NCI-H774 (cell line): ENCODE data around the gene MAGI3.

Experiments used
- DNase-seq: peaks from one replicate; lab custom pipeline; 2025; lab: John Stamatoyannopoulos, UW

The MAGI3 gene

DNA sequence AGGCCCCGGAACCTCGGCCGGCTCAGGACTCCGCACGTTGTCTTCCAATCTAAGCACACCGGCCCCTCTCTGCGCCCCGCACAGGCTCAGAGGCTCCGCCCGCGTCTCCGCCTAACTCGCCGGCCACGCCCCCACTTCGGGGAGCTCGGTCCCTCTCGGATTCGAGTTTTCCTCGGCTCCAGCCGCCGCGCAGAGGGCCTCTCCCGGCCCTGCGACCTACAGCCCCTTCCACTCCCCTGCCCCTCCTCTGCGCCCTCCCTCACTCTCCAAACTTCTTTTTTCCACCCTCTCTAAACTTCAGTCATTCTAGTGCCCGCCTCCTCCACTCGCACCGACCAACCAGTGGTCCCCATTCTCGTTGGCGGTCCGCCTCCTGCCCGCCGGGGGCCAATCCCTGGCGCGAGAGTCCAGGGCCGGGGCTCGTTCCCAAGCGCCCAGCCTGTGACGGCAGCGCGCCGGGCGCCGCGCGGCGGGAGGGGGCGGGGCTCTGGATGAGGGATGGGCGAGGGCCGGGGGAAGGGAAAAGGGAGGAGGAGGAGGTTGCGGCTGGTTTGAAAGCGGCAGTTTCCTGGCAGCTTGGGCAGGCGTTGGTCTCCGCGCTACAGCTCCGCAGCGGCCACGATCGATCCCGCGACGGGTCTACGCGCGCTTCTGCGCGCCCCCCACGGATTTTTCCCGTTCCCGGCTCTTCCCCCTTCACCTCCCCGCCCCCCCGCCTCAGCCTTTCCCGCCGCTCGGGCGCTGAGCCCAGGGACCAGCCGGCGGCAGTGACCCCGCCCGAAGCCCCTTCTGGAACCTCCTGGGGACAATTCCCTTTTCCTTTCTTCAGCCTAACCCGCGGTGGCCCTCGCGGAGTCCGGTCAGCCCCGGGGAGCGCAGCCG, at the start of gene MAGI3:
TSS of gene MAGI3 (plus strand) at position 563 of the 882 bp plus-strand sequence. CDS start 519 bp downstream, outside the sequence.
- peak; percentile 97 for DNase-seq

DNA sequence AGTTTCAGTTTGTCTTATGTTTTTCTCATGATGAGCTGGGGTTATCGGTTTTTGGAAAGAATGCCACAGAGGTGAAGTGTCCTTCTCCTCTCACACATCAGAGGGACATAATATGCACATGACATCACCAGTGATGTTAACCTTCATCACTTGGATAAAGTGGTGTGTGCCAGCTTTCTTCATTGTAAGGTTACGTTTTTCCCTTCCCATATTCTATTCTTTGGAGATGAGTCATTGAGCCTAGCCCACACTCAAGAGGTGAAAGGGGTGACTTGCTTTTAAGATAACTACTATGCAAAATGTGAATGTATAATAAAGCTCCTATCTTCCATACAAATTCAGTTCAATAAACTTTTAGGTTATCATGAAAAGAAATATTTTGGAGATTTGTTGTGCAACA, 36.7 kb upstream of the MAGI3 start:
- no peak for DNase-seq

DNA sequence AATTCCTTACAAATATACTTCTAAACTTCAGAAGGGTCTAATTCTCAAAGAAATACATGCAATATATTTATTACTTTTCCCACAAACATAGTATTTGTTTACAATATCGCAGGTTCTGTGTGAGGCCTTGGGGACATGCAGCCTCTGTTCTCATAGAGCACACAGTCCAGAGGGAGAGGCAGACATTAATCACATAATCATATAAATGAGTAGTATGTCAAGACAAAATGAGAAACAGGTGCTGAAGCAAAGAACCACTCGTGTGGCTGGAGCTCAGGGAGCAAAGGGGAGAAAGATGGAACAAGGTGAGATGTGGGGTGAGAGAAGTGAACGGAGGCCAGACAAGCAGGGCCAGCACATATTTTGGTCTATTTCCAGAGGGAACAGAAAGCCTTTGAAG, 26.4 kb upstream of the MAGI3 start:
- DNase-seq, result no peak

GRCh38 chr1:113369040-113369439, 21.3 kb upstream of the MAGI3 start:
- DNase-seq, result no peak

DNA sequence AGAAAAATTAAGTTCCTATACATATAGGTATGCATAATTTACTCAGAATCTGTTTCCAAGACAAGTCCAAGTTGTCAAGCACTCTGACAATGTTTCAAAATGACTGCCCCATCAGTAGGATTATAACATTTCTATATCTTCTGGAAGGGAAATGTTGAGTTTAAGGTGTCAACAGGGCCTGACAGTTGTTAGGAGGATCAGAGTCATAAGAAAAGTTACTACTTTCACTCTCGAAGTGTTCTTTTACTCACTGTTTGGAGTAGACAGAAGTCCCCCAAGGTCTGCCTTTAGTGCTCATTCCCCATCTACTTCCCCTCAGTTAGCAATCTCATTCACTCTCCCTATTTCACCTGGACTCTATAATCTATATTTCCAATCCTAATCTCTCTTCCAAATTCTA, 20.6 kb upstream of the MAGI3 start:
- no peak for DNase-seq

DNA sequence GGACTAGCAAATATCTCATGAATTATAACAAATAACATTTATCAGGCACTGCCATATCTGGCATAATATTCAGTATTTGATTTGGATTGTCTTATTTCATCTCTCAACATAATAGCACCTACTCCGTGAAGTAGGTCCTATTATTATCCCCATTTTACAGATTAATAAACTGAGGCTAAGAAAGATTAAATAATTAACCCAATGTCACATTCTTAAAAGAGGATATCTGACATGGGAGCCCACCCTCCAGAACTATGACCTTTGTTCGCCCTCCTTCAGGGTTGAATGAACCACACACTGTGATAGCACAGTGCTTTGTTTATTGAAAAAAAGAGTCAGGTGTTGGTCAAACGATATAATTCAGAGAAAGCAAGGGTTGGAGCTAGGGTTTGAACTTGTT, 19.4 kb upstream of the MAGI3 start:
- DNase-seq, result no peak

DNA sequence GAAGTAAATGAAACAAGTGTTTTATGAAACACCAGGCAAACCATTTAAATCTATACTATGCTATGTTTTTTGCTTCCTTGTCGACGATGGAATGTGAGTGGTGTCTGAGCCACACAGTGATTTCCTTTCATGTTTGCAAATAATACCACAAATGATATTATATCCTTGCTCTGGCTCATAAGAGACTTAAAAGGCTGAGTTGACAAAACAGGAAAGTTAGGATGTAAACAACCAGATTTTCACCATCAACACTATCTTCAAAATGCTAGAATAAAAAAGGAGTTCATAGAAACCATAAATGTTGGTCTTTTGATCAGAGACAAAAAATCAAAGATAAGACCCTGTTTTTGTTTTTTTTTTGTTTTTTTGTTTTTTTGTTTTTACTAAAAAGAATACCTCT, 17.8 kb upstream of the MAGI3 start:
- DNase-seq, result no peak

- DNase-seq, result no peak
Observed at GRCh38 chr1:113373644-113374043, 16.7 kb upstream of the MAGI3 start.

DNA sequence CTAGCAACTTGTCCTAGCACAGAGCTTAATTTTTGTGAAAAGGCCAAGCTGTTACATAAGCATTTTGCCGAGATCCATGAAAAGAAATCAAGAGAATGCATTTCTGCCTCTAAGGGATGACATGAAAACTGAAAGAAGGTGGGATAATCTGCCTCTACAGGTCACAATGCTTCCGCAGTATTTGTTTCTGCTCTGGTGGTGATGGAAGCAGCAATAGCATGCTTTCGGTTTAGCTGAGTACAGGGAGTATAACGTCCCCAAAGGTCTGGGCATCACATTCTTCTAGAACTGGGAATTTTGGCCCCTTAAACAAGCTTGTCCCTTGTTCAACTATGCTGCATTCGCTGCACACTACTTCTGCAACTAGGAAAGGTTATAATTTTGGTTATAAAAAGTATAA, 14.4 kb upstream of the MAGI3 start:
- DNase-seq, result no peak

DNA sequence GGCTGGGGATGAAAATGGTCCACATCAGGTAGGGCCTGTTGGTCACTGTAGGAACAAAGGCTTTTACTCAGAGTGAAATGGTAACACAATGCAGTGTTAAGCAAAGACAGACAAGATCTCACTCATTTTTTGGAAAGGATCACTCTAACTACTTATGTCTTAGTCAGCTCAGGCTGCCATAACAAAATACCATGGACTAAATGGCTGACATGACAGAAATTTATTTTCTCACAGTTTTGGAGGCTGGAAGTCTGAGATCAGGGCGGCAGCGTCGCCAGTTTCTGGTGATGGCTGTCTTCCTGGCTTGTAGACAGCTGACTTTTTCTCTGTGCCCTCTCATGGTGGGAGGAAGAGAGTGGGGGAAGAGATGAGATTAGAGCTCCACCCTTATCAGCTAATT, 10.2 kb upstream of the MAGI3 start:
- DNase-seq, result no peak

GRCh38 chr1:113388017-113388620, 2.2 kb upstream of the MAGI3 start:
- DNase-seq, result no peak

GRCh38 chr1:113388621-113389358, 1.5 kb upstream of the MAGI3 start:
- DNase-seq, result no peak

DNA sequence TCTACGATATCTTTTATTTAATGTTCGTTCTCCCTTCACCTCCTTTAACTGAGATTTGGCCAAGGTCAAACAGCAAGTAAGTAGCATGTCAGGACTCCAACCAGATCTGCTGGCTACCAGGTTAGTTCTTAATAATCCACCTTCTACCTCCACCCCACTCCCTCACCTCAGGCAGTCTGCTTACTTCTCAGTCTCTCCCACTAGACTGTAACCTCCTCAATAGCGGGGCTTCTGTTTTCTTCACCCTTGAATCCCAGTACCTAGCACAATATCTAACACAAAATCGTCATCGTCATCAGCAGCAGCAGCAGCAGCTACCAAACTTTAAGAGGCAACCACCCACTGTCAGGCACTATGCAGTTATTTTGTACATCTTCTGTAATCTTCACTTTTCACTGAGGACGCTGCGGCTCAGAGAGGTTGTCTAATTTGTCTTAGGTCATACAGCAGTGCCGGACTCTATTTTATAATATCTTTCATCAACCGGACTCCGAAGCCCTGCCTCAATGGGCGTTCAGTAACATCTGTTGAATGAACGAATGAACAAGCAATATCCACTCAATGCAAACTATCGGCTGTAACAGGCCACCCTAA, 859 bp upstream of the MAGI3 start:
- no peak for DNase-seq

- no peak for DNase-seq
Observed at GRCh38 chr1:113390871-113391648, 745 bp downstream of the MAGI3 start.

- no peak for DNase-seq
Observed at GRCh38 chr1:113391649-113392271, 1.4 kb downstream of the MAGI3 start.

- no peak for DNase-seq
Observed at GRCh38 chr1:113392541-113393128, 2.3 kb downstream of the MAGI3 start.

DNA sequence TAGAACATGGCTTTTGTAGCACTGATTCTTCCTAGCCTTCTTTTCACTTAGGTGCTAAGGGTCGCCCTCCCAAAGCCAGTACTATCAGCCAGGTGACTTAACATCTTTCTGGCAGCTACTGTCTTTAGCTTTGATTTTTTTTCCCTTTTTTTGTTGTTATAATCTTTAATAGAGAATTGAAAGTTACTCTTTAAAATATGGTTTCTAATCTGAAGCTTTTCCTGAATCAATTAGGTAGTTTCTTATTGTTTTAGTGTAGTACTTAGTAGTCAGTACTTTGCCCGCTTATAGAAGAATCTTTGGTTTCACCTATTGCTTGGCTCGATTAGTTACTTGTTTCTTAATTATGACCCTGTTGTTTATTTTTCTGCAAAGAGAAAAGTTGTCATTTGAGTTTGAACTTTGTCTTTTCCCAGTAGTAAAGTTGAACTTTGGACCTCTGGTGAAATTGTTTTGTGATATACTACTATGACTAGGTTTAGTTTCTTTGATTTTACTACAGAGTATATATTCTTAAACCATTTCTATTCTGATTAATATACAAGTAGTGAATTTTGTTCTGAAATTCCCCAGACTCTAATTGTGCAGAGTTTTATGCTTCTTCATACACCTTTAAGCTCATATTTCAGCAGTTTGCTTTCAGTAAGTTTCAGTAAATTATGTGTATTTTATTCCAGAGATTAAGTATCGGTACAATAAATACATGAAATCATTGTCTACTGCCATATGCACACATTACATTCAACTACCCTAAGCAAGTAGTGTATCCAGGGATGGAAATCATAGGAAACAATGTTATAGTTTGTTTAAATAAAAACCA, 3.9 kb downstream of the MAGI3 start:
- DNase-seq, result no peak

DNA sequence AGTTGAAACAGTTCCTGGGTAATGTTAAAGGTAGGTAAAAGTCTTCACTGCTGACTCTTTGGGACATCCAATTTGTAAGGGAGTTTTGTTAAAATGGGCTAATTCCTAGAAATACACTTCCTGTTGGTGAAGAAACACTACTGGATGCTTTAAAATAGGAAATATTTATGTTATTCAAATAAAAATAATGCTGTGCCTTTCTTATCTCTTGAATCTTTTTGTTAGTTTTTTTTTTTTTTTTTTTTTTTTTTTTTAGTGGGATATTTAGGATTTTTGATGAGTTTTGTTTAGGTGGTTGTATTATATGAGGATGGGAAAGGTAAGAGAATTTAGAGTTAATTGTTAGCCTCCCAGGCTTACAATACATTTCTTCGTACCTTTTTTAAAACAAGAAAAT, 4.5 kb downstream of the MAGI3 start:
- no peak for DNase-seq

- DNase-seq, result no peak
Observed at GRCh38 chr1:113396102-113396501, 5.8 kb downstream of the MAGI3 start.

DNA sequence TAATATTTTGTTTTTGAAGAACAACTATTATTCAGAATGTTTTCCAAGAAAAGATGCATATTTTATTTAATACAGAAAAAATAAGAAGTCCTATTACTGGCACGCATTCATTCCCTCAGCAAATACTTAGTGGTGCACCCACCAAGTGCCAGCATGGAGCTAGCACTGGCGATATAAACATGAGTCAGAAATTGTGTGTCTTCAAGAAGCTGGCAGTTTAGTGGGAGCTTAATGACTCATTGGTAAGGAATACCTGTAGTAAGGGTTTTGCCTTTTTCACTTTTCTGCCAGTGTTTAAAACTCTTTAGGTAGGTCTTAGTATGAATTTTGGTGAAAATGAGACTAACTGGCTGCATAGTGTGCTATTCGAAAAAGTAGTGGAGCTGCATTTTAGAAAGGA, 6.3 kb downstream of the MAGI3 start:
- no peak for DNase-seq
